ENCODE data around the gene ZMYND10.

DNA sequence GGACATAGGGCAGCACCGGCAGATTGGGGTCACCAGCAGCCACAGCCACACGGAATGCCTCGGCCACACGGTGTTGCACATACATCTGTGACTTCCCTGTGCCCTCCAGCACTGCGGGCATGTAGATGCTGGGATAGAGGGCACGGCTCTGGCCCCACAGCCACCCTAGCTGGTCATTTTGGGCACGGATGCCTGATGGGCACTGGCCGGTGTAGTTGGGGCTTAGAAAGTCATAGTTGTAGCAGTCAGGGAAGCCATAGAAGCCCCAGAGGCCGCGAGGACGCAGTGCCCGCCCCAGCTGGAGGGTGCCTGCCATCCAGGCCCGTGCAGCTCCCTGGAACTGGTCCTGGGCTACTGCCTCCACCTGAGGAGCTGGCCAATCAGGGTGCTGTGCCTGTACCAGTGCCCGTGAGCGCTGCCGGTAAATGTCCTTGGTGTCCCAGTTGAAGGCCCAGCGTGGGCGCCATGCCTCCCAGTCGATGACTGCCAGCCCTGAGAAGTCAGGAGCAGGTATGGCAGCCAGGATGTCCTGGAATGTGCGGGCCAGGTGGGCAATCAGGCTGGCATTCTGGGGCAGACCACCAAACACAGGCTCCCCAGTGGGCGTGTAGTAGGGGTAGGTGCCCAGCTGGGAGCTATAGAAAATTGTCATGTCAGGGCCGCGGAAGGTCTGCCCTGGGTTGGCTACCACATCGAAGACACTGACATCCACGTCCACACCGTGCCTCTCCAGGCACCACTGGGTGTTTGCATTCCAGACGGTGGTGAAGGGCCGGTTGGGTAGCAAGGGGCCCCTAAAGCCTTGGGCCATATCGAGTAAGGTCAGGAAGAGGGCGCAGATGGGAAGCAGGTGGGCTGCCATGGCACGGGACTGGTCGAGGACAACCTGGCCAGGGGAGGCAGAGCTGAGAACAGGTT lies 43.2 kb downstream of the ZMYND10 start:
- TF ChIP-seq, protein P1, sequence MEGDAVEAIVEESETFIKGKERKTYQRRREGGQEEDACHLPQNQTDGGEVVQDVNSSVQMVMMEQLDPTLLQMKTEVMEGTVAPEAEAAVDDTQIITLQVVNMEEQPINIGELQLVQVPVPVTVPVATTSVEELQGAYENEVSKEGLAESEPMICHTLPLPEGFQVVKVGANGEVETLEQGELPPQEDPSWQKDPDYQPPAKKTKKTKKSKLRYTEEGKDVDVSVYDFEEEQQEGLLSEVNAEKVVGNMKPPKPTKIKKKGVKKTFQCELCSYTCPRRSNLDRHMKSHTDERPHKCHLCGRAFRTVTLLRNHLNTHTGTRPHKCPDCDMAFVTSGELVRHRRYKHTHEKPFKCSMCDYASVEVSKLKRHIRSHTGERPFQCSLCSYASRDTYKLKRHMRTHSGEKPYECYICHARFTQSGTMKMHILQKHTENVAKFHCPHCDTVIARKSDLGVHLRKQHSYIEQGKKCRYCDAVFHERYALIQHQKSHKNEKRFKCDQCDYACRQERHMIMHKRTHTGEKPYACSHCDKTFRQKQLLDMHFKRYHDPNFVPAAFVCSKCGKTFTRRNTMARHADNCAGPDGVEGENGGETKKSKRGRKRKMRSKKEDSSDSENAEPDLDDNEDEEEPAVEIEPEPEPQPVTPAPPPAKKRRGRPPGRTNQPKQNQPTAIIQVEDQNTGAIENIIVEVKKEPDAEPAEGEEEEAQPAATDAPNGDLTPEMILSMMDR (conservative IDR thresholded peaks at IDR 0.05; ENCODE audit: low read length) = no peak
- TF ChIP-seq EZH2phosphoT487 (IDR thresholded peaks at IDR 0.05; ENCODE audit: borderline replicate concordance) = no peak
